ENCODE data around the gene HCN2.

DNA sequence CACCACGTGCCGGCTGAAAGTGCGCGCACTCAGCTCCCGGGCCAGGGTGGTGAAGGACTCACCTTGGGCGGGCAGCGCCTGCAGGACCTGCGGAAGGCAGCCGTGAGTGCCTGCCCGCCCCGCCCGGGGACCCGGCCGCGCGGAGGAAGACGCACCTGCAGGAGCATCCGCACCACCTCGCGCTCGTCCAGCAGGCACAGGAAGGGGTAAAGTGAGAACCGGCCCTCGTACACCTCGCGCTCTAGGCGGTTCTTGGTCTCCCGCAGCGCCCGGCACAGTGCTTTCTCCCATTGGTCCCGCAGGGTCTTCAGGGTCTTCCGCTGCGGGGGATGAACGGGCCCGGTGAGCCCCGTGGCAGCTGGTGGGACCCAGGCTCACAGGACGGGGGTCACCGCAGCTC, 33.0 kb downstream of the HCN2 start:
- TF ChIP-seq, protein P1, sequence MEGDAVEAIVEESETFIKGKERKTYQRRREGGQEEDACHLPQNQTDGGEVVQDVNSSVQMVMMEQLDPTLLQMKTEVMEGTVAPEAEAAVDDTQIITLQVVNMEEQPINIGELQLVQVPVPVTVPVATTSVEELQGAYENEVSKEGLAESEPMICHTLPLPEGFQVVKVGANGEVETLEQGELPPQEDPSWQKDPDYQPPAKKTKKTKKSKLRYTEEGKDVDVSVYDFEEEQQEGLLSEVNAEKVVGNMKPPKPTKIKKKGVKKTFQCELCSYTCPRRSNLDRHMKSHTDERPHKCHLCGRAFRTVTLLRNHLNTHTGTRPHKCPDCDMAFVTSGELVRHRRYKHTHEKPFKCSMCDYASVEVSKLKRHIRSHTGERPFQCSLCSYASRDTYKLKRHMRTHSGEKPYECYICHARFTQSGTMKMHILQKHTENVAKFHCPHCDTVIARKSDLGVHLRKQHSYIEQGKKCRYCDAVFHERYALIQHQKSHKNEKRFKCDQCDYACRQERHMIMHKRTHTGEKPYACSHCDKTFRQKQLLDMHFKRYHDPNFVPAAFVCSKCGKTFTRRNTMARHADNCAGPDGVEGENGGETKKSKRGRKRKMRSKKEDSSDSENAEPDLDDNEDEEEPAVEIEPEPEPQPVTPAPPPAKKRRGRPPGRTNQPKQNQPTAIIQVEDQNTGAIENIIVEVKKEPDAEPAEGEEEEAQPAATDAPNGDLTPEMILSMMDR (IDR thresholded peaks at IDR 0.05) = no peak
- no peak for TF ChIP-seq POLR2A (IDR thresholded peaks at IDR 0.05)

All from vagina (tissue), 2 donors.